Measurements from ENCODE around the gene PTX4. TPM values are rescaled to one million over a fixed set of nuclear protein-coding genes. Genes with fewer than 3 reads are reported as not detected.
"Not testable (repeated sequence)": the region's sequence is repeated elsewhere in the genome, so short reads cannot be mapped to it uniquely, and the experiment has no call there.

The PTX4 gene
- total RNA-seq, 1 experiment from 2014 or later: 0.15 TPM

- no peak for DNase-seq (ENCODE audit: low spot score)
These were observed 43.1 kb downstream of the PTX4 start for GRCh38 chr16:1445518-1446203.

GRCh38 chr16:1444730-1445517 lies 43.8 kb downstream of the PTX4 start:
- no peak for DNase-seq (ENCODE audit: low spot score)

GRCh38 chr16:1443980-1444729 lies 44.6 kb downstream of the PTX4 start, which contains the start of gene CCDC154:
Gene CCDC154, minus strand, starts transcription at chr16:1444556. Its CDS starts 234 bp downstream, at chr16:1444322.
- no peak for DNase-seq (ENCODE audit: low spot score)

- no peak for DNase-seq (ENCODE audit: low spot score)
These were observed 45.3 kb downstream of the PTX4 start for GRCh38 chr16:1443403-1443973.

- no peak for DNase-seq (ENCODE audit: low spot score)
These were observed 46.0 kb downstream of the PTX4 start for GRCh38 chr16:1442697-1443096.

GRCh38 chr16:1441391-1441829 lies 47.3 kb downstream of the PTX4 start:
- no peak for DNase-seq (ENCODE audit: low spot score)

- DNase-seq (ENCODE audit: low spot score): not testable (repeated sequence)
These were observed 49.1 kb downstream of the PTX4 start for GRCh38 chr16:1439699-1440074.

- no peak for DNase-seq (ENCODE audit: low spot score)
These were observed 49.6 kb downstream of the PTX4 start for GRCh38 chr16:1439058-1439698.

GRCh38 chr16:1438229-1439057 lies 50.3 kb downstream of the PTX4 start:
- no peak for DNase-seq (ENCODE audit: low spot score)

- no peak for DNase-seq (ENCODE audit: low spot score)
These were observed 51.1 kb downstream of the PTX4 start for GRCh38 chr16:1437606-1438005.

GRCh38 chr16:1436731-1437355 lies 51.9 kb downstream of the PTX4 start:
- DNase-seq (ENCODE audit: low spot score): no peak

GRCh38 chr16:1435921-1436697 lies 52.6 kb downstream of the PTX4 start:
- no peak for DNase-seq (ENCODE audit: low spot score)

Other genes starting within 250 kb of the PTX4 start
- not detected in 2 replicates for gene TPSAB1, start 248.2 kb downstream of the PTX4 start, total RNA-seq (2014; rRNA removed; shearing (Covaris generic))
- gene TPSD1, start 232.9 kb downstream of the PTX4 start, total RNA-seq (2014; rRNA removed; shearing (Covaris generic)): not detected in 2 replicates
- gene UBE2I, start 179.3 kb downstream of the PTX4 start, total RNA-seq (2014; rRNA removed; shearing (Covaris generic)): 90.1 and 116 TPM in 2 replicates
- gene BAIAP3, start 155.3 kb downstream of the PTX4 start, total RNA-seq (2014; rRNA removed; shearing (Covaris generic)): 8.2 and 14.1 TPM in 2 replicates
- 155 and 181 TPM in 2 replicates for gene TSR3, start 137.1 kb downstream of the PTX4 start, total RNA-seq (2014; rRNA removed; shearing (Covaris generic))
- 46.6 and 50.9 TPM in 2 replicates for gene GNPTG, start 137.0 kb downstream of the PTX4 start, total RNA-seq (2014; rRNA removed; shearing (Covaris generic))
- 29.1 and 32.0 TPM in 2 replicates for gene UNKL, start 74.2 kb downstream of the PTX4 start, total RNA-seq (2014; rRNA removed; shearing (Covaris generic))
- gene UQCC4, start 68.2 kb downstream of the PTX4 start, total RNA-seq (2014; rRNA removed; shearing (Covaris generic)): 50.9 and 58.1 TPM in 2 replicates
- gene PERCC1, start 57.9 kb downstream of the PTX4 start, total RNA-seq (2014; rRNA removed; shearing (Covaris generic)): 0.10 TPM in 1 of 2 replicates, not detected in the other
- not detected in 2 replicates for gene CCDC154, start 44.4 kb downstream of the PTX4 start, total RNA-seq (2014; rRNA removed; shearing (Covaris generic))
- 121 and 151 TPM in 2 replicates for gene CLCN7, start 13.9 kb downstream of the PTX4 start, total RNA-seq (2014; rRNA removed; shearing (Covaris generic))
- 72.4 and 77.3 TPM in 2 replicates for gene TELO2, start 4.4 kb upstream of the PTX4 start, total RNA-seq (2014; rRNA removed; shearing (Covaris generic))
- 0.61 and 0.78 TPM in 2 replicates for gene TMEM204, start 44.7 kb upstream of the PTX4 start, total RNA-seq (2014; rRNA removed; shearing (Covaris generic))
- gene IFT140, start 123.1 kb upstream of the PTX4 start, total RNA-seq (2014; rRNA removed; shearing (Covaris generic)): 12.5 and 16.3 TPM in 2 replicates
- 9.7 and 10.6 TPM in 2 replicates for gene CRAMP1, start 123.4 kb upstream of the PTX4 start, total RNA-seq (2014; rRNA removed; shearing (Covaris generic))
- 96.1 and 106 TPM in 2 replicates for gene JPT2, start 189.3 kb upstream of the PTX4 start, total RNA-seq (2014; rRNA removed; shearing (Covaris generic))
- gene MAPK8IP3, start 217.3 kb upstream of the PTX4 start, total RNA-seq (2014; rRNA removed; shearing (Covaris generic)): 91.6 and 120 TPM in 2 replicates